AG10803 (cell line): ENCODE results near the gene AGPS.
"Not testable (repeated sequence)": the region's sequence is repeated elsewhere in the genome, so short reads cannot be mapped to it uniquely, and the experiment has no call there.

Source experiments
- DNase-seq: peaks from one replicate; pipeline ENCODE4 v3.0.0; 2010; ENCODE audit warnings: low read depth
- H3K4me3 ChIP-seq: 2 replicates; pipeline ENCODE4 v1.5.1; 2011; ENCODE audit warnings: mild to moderate bottlenecking, low read length, control low read depth
- TF ChIP-seq, protein P1 (sequence below): conservative IDR thresholded peaks from 2 replicates; pipeline ENCODE4 v1.5.1; 2011; ENCODE audit warnings: mild to moderate bottlenecking, low read length, control low read depth, inconsistent platforms

The AGPS gene

DNA sequence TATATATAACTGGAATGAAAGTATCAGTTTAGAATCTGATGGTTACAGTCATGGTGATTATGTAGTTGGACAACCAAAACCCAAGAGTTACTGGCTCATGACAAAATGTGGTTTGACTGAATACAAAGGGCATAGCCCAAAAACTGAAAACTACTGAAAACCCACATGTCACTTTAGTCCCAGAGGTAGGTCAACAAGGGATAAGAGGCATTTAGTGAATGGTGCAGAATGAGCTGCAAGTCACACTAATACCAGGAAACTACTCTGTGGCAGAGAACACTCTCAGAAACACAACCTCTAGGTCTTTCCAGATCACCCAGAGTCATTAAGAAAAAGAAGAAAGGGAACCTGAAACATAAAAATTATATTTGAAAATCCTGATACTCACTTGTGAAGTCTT is 154.5 kb downstream of the AGPS start:
- TF ChIP-seq, protein P1, sequence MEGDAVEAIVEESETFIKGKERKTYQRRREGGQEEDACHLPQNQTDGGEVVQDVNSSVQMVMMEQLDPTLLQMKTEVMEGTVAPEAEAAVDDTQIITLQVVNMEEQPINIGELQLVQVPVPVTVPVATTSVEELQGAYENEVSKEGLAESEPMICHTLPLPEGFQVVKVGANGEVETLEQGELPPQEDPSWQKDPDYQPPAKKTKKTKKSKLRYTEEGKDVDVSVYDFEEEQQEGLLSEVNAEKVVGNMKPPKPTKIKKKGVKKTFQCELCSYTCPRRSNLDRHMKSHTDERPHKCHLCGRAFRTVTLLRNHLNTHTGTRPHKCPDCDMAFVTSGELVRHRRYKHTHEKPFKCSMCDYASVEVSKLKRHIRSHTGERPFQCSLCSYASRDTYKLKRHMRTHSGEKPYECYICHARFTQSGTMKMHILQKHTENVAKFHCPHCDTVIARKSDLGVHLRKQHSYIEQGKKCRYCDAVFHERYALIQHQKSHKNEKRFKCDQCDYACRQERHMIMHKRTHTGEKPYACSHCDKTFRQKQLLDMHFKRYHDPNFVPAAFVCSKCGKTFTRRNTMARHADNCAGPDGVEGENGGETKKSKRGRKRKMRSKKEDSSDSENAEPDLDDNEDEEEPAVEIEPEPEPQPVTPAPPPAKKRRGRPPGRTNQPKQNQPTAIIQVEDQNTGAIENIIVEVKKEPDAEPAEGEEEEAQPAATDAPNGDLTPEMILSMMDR: no peak
- no peak for DNase-seq
- H3K4me3 ChIP-seq: no peak overlapping the region

DNA sequence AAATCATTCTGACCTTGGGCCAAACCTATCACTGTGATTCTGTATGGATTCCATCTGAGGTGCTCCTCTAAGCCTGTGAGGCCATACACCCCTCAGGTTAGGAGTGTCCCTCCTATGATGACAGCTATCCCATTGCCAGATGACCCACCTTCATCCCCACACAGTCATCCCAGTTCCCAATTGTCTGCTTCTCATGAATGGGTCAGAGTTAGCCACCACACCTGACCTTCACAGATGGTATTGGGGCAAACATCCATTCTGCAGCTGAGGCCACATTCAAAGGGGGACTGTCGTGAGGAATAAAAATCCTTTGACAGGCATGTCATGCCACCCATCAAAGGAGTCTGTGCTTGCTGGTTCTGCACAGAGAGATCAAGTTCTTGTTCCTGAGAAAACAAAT is 155.2 kb downstream of the AGPS start:
- DNase-seq: no peak
- no peak overlapping the region for H3K4me3 ChIP-seq
- TF ChIP-seq, protein P1: no peak

DNA sequence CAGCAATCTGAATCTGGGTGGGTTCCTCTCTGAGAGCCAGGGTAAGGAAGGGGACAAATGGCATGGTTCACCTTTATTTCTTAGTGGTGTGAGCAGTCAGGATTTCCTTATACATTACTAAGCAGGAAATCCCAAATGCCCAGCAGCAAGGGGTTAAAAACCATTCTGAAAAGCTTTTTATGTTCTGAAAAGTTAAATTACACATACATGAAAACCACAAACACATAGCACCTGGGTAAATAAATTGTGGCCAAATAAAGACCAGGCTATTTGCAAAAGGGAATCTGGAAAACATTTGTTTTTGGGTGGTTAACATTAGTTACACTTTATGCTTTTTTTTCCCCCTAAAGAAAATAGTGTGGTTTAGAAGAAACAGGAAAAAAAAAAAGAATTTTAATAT is 156.1 kb downstream of the AGPS start:
- TF ChIP-seq, protein P1: no peak
- no peak for DNase-seq
- no peak overlapping the region for H3K4me3 ChIP-seq

DNA sequence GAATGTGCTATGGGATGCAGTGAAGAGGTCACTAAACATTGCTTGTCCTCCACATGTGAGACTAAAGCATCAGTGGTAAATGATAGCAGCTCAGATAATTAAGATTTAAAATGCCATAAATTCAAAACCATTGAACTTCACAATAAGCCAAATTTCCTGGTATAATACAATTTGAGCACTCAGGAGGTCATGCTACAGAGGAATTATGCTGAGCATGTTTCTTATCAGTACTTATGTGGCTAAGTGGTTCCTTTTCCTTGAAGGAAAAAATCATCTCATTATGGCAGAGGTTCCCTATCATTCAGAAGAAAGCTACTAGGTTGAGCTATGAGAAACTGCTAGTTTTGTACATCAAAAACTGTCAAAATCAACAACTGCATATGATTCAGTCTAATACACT is 156.6 kb downstream of the AGPS start:
- DNase-seq: no peak
- TF ChIP-seq, protein P1: no peak
- no peak overlapping the region for H3K4me3 ChIP-seq

DNA sequence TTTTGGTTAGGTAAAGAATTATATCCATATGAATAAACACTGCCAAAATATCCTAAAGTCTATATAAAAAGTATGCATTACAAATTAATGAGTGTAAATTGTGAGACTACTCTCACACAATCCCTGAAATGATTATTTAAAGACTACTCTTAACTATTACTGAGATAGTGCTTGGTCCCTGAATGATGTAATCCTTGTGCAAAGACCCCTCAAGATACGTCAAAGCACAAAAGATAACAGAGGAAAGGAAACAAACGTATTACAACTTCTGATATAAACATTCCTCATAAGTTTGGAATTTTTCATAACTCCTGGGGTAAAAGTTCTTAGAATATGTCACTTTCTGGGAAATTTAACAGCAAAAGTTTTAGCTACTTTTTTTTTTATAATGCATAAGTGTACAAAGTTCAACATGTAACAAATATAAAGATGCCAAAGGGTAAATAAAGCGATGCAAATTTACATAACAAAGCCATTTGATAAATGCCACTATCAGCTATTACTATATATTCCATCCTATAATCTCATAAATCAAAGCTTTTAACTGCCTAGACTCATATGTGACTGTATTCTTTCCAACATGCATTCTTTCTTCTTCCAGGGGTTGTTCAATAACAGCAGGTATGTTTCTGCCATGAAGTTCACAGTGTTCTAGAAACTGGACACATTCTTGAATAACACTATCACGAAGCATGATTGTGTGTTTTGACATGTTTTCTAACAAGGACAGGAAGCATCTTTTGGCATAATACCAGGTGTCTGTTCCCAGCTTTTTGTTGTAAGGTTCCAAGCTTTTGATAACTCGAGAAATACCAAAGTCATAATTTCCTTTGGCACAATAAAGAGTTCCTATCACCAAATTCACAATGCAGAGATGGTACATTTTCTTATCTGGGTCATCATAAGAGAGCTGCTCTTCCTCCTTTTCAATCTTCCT is 158.0 kb downstream of the AGPS start:
- no peak overlapping the region for H3K4me3 ChIP-seq
- DNase-seq: no peak
- TF ChIP-seq, protein P1: no peak

DNA sequence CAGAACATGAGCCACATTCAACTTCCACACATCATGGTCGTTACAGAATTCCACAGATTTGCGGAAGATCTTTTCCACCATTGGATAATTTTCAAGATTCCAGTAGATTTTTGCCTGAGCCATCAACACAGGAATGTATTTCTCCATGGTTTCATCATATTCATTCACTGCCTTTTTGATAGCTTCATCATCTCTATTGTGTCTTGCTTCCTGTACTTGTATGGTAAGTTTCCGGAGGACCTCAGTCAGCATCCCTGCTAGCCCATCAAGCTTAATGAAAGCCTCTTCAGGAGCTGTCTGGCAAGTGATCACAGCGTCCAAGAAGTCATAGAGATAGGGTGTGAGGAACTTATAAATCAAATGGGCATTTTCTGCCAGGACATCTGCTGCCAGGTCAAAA is 158.8 kb downstream of the AGPS start:
- not testable (repeated sequence) for H3K4me3 ChIP-seq
- DNase-seq: peak; percentile 9

DNA sequence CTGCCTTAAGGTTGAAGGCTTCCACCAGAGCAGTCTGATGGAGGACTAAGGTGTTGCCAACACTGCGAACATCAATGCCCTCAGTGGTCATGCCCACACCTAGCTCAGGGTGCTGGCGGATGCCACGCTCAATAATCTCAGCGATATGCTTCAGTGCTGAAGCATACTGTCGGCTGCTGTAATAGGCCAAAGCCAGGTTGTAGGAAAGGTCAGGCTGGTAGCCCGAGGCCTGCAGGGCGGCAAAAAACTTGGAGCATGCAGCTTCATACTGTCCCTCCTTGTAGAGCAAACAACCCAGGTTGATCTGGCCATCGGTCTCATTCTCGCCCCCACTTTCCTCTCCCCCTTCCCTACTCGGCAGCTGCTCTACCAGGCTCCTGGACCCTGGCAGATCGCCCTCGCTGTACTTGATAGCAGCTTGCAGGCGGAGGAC is 159.4 kb downstream of the AGPS start:
- DNase-seq: no peak
- H3K4me3 ChIP-seq: peak overlapping the region; percentile 89
- TF ChIP-seq, protein P1: no peak
